ENCODE results near the gene HSD3B2.

HSD3B2 gene

DNA sequence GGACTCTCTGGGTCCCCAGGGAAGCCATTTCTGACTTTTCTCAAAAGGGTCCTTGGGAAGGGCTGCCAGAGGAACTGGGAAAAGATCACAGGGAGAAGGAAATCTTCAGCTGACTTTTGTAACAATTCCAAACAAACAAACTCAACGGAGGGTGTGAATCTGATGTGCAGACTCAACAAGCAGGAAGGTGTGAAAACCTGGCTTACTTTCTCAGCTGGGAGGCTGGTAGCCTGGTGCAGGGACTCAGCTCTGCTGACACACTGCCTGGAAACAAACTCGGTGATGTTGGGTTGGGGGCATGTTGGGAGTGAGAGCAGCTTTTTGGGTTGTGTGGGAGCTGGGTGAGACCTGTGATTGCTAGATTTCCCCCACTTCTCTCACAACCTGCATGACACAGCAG, 10.2 kb upstream of the HSD3B2 start:
- no peak for DNase-seq

- no peak for DNase-seq
These were observed 5.2 kb upstream of the HSD3B2 start for GRCh38 chr1:119409731-119410130.

GRCh38 chr1:119410961-119411360, 4.0 kb upstream of the HSD3B2 start:
- DNase-seq = no peak

DNA sequence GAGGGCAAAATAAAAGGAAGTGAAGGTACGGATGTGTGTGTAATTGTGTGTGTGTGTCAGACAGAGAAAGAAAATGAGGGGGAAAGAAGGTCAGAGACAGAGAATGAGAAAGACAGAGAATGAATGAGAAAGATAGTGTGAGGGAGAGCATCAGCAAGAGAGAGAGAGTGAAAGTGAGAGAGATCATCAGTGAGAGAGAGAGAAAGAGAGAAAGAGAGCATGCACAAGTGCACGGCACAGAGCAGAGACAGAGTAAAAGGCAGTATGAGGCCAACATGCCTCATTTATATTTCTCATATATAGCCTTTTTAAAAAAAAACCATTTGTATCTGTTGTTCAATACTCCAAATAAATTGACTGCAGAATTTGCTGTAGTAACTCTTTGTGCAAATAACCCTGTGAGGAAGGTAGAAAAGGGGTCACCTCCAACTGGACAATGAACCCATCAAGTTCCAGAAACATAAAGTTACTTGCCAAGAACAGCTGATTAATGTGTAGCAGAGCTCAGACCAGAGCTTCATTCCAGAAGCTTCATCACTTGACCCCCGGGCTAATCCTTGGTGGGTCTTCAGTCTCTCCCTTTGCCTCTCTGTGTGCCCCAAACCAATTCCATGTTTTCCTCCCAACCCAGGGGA, 1.2 kb downstream of the HSD3B2 start:
- no peak for DNase-seq

GRCh38 chr1:119419109-119419508, 4.2 kb downstream of the HSD3B2 start:
- DNase-seq = no peak

GRCh38 chr1:119420638-119421037, 5.7 kb downstream of the HSD3B2 start:
- no peak for DNase-seq

DNA sequence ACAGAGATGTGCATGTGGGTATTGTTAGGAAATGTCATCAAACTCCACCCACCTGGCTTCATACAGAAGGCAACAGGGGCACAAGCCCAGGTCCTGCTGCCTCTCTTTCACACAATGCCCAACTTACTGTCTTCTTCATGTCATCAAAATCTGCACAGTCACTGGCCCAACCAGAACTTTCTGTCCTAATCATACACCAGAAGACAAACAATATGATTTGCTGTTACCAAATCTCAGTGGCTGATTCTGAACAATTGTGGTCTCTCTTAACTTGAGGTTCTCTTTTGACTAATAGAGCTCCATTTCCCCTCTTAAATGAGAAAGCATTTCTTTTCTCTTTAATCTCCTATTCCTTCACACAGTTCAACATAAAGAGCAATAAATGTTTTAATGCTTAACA, 7.7 kb downstream of the HSD3B2 start:
- no peak for DNase-seq

DNA sequence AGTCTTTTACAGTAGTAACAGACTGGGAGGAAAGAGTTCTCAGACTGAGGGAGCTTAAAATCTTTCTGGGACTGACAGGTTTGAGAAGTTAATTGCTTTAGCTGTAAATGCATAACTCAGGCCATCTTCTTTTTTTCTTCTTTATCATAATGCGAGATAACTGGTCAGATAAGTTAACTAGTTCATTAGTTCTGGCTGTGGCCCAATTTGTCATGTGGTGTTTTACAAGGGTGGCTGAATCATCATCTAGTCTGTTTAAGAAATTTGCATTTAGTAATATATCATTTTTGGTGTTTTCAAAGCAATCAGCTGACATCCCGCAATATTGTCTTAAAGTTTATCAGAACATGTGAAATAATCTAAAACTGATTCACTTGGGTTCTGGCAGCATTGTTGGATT, 14.0 kb downstream of the HSD3B2 start:
- DNase-seq = no peak

GRCh38 chr1:119429687-119430086, 14.7 kb downstream of the HSD3B2 start:
- no peak for DNase-seq

DNA sequence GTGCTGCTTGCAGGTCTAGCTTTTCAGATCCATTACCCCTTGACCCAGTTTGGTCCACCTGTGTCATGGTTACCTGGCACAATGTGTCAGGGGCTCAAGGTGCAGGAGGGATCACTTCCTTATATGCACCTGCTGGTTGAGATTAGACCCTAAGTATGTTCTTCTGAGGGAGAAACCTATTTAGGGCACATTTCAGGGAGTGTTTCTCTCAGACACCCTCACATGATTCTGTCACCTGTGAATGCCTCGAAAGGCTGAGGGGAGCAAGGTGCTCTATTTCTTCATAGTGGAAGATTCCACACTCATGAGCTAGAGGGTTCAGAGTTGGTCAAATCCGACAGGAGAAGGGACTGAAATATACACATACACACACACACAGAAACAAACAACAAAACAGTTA, 15.5 kb downstream of the HSD3B2 start:
- no peak for DNase-seq

DNA sequence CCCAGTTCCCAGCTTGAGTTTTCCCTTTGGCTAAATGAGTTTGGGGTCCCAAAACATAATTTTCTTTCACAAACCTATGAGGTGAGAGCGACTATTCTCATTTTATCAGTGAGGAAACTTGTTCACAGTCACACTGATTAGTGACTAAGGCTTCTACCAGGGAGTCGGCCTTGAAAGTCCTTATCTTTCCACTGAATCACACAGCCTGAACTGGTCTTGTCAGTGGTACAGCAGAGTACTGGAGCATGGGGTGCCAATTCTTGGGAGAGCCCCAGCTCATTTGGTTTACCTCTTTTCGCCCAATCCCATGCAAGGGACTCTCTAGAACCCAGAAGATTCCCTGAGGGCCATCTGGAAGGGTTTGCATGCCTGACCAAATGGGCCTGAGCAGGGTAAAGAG, 16.9 kb downstream of the HSD3B2 start:
- no peak for DNase-seq

DNA sequence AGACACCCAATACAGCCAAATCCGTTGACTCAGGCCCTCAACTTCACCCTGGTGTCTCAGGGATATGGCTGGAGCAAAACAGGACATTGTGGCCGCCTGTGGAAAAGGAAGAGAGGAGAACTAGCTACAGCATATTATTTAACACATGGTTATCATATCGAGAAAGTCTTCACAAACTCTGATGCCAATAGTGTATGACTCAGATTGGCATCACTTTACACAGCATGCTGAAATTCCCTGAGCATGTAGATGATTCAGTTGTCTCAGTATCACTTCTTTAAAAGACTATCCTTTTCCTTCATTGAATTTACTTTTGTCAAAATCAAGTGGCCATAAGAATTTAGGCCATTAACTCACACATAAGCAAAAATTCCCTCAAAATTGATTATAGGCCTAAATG, 20.1 kb downstream of the HSD3B2 start:
- no peak for DNase-seq

GRCh38 chr1:119438761-119439160, 23.8 kb downstream of the HSD3B2 start:
- DNase-seq = no peak

- no peak for DNase-seq
These were observed 25.9 kb downstream of the HSD3B2 start for GRCh38 chr1:119440721-119441307.

DNA sequence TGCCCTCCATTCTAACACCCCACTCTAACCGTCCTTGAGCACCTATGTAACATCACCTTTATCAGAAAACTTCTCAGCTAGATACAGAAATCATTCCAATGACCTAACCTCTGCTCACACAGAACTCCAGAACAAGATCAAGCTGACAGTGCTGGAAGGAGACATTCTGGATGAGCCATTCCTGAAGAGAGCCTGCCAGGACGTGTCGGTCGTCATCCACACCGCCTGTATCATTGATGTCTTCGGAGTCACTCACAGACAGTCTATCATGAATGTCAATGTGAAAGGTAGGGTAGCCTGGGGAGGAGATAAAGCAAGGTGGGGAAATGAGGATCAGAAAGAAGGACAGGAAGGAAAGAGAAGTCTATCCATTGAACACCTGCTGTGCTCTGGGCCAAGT, 27.8 kb downstream of the HSD3B2 start:
- DNase-seq = no peak

- no peak for DNase-seq
These were observed 31.4 kb downstream of the HSD3B2 start for GRCh38 chr1:119446321-119446720.

- DNase-seq = no peak
These were observed 32.6 kb downstream of the HSD3B2 start for GRCh38 chr1:119447344-119448126.

DNA sequence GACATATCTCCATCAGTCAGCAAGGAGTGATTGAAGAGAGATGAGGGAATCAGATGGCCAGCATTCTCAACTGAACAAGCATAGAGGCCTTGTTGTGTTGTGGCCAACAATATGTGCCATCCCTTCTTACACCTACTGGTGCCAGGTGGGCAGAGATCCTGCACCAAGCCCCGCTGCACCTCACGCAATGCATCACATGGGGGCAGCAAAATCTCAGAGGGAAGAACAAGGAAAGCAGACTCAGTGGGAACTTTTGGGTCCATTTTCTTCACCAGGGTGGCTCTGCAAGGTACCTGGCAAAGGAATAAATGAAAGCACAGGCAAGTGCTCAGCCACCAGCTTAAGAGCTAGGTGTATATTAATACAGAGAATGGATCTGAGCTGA, 33.2 kb downstream of the HSD3B2 start:
- DNase-seq = peak; percentile 2

- peak; percentile 1 for DNase-seq
These were observed 35.0 kb downstream of the HSD3B2 start for GRCh38 chr1:119449971-119450370.

DNA sequence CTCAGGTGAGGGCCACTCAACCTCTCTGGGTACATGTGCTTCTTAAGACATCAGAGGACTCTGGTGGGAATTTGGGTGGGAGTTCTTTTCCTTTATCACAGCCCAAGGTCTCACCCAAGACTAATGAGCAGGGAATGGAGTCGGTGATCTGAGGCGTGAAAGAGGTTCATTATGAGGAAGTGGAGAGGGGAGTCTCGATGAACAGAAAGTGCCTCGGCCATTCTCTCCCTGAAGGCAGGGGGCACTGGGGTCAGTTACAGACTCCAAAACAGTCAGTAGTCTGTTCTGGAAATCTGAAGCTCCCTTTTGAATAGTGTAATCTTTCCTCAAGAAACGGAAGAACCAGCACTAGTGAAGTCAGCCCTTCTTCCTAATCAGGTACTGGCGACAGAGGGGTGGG, 36.2 kb downstream of the HSD3B2 start:
- DNase-seq = no peak

- DNase-seq = no peak
These were observed 37.1 kb downstream of the HSD3B2 start for GRCh38 chr1:119452091-119452490.

DNA sequence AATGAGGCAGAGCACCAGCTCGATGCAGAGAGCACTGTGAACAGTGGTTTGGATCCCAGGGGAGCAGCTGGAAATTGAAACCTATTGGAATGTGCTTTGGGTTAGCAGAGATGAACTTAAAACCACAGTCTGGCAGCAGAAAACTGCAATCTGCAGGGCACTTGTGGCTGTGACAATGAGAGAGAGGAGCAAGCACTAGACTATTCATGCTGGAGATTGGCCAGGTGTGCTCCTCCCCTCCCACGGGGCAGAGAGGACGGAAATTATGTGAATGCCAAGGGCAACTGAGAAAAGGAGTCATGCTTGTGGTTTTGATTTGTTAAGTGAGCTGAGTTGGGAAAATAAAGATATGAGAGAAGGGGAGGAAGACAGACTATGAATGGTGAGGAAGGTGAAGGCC, 38.1 kb downstream of the HSD3B2 start:
- DNase-seq = no peak

- DNase-seq = peak; percentile 4
These were observed 48.0 kb downstream of the HSD3B2 start for GRCh38 chr1:119462964-119463363.

DNA sequence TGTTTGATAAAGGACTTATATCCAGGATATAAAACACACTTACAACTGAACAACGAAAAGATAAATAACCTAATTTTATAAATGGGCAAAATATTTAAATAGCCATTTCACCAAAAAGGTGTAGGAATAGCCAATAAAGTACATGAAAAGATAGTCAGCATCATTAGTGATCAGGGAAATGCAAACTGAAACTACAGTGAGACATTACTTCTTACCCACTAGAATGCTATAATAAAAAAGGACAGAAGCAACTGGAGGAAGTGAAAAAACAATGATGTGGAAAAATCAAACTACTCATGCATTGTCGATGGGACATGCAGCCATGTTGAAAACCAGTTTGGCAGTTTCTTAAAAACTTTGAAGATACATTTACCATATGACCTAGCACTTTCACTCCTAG, 48.6 kb downstream of the HSD3B2 start:
- DNase-seq = no peak

DNA sequence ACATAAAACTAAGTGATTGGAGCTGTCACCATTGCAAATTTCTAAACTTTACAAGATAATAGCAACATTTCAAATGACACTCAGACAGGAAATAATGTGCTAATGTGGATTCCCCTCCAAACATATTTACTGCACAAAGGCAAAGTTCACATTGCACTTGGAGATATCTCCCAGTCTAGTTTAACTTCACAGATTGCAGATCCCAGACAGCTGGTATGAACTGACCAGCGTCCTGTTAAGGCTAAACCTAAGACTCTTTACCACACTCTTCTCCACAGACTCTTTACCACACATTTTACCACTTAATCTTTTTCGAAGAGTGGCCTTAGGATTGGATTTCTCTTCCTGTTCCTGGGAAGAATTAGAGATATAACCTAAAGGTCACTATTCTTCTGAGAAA, 51.5 kb downstream of the HSD3B2 start:
- DNase-seq = no peak

All from NCI-H69 (cell line).